GM12891 (cell line): Measurements from ENCODE around the gene PCDHGC3.
"Not testable (repeated sequence)": the region's sequence is repeated elsewhere in the genome, so short reads cannot be mapped to it uniquely, and the experiment has no call there.

Source experiments
- POLR2A ChIP-seq: IDR thresholded peaks from 2 replicates; pipeline ENCODE4 v1.6.1; 2011; ENCODE audit warnings: low read depth, low read length, control low read depth
- POLR2AphosphoS5 ChIP-seq: IDR thresholded peaks from 2 replicates; pipeline ENCODE4 v1.6.1; 2011; ENCODE audit warnings: low read depth, low read length, control low read depth
- SPI1 ChIP-seq: IDR thresholded peaks from 2 replicates; pipeline ENCODE4 v1.6.1; 2011; ENCODE audit warnings: low read depth, low read length, control low read depth
- TAF1 ChIP-seq: IDR thresholded peaks from 2 replicates; pipeline ENCODE4 v1.6.1; 2011; ENCODE audit warnings: low read depth, low read length, control low read depth

GRCh38 chr5:141432726-141433125, 43.0 kb upstream of the PCDHGC3 start:
- TF ChIP-seq POLR2AphosphoS5, POLR2A, SPI1, TAF1: not testable (repeated sequence)
